Stomach (tissue), 9 donors: ENCODE measurements around the gene C11orf54. TPM values are rescaled to one million over a fixed set of nuclear protein-coding genes. Genes with fewer than 3 reads are reported as not detected.
"Not testable (repeated sequence)": the region's sequence is repeated elsewhere in the genome, so short reads cannot be mapped to it uniquely, and the experiment has no call there.

Experiments
- DNase-seq, 2 donors: peaks; one replicate each; pipeline versions ENCODE4 v3.0.0 to v3.0.0-alpha.2; 2013 to 2019
- H3K27ac ChIP-seq, 5 donors: fragments of 200-600 bp in 4 of 5; sonication (generic) in 4 of 5; one replicate each; pipeline ENCODE4 v1.5.1; 2013 to 2019; ENCODE audit warnings: mild to moderate bottlenecking in 1 of 5, moderate library complexity in 1 of 5
- H3K27me3 ChIP-seq, 3 donors: fragments of 200-600 bp; sonication (generic); one replicate each; pipeline ENCODE4 v1.5.1; 2017 to 2019; ENCODE audit warnings: mixed run types in 1 of 3
- H3K36me3 ChIP-seq, 4 donors: fragments of 200-600 bp; sonication (generic); 1 replicate in 3 of 4; 2 replicates in 1 of 4; pipeline ENCODE4 v1.5.1; 2016 to 2019
- H3K4me1 ChIP-seq, 4 donors: fragments of 200-600 bp; sonication (generic); one replicate each; pipeline ENCODE4 v1.5.1; 2016 to 2019
- H3K4me3 ChIP-seq, 4 donors: fragments of 200-600 bp; sonication (generic) in 3 of 4; one replicate each; pipeline ENCODE4 v1.5.1; 2016 to 2019; ENCODE audit warnings: mild to moderate bottlenecking in 1 of 4
- H3K9me3 ChIP-seq, 4 donors: fragments of 200-600 bp; sonication (generic); one replicate each; pipeline ENCODE4 v1.5.1; 2016 to 2019
- CTCF ChIP-seq, 7 experiments: fragments of 450-650 bp in 4 of 7; fragments of 200-600 bp in 3 of 7; sonication (generic) in 3 of 7; IDR thresholded peaks; one replicate each; pipeline ENCODE4 v1.5.1; 2016 to 2019; ENCODE audit warnings: antibody characterized with exemption in 7 of 7, control low read depth in 2 of 7, mild to moderate bottlenecking in 1 of 7
- EP300 ChIP-seq: sonication (generic); formaldehyde crosslinking; IDR thresholded peaks from one replicate; pipeline ENCODE4 v1.6.1; 2017; ENCODE audit warnings: antibody characterized with exemption
- POLR2A ChIP-seq, 4 donors: fragments of 450-650 bp; IDR thresholded peaks; one replicate each; pipeline ENCODE4 v1.6.1; 2016; ENCODE audit warnings: antibody characterized with exemption in 4 of 4, control low read depth in 2 of 4, mild to moderate bottlenecking in 1 of 4, moderate library complexity in 1 of 4
- POLR2AphosphoS5 ChIP-seq, 3 donors: sonication (generic); formaldehyde crosslinking; IDR thresholded peaks; one replicate each; pipeline ENCODE4 v1.6.1; 2016; ENCODE audit warnings: antibody characterized with exemption in 3 of 3
- WGBS, 5 donors: extraction: QIAGEN DNeasy Blood & Tissue Kit in 3 of 5; methylation state at CpG; one replicate each; pipeline versions ENCODE4 v1.1.5 to v1.1.7; 2013 to 2018; 5-methylcytosine and 5-hydroxymethylcytosine counted together
- intact Hi-C: fragments of 100-400 bp; cut with DNase I; formaldehyde crosslinking; loops from one replicate; pipeline ENCODE4 v1.15.1; 2023; ENCODE audit warnings: low total_unique reads
- polyA plus RNA-seq, 3 donors: library from polyadenylated mRNA; stranded (reverse); fragments of 200-250 nt; gene quantifications; one replicate each; pipeline ENCODE4 v1.2.3, GENCODE V29; 2013
- total RNA-seq, 5 donors: library from RNA; depleted of rRNA; stranded (reverse); fragments of >200 nt; gene quantifications; one replicate each; pipeline versions ENCODE4 v1.1.0 to v1.2.3, GENCODE V29; 2014 to 2016
- donor health status: healthy with polysubstance abuse.
- donor health status: Bipolar disorder and iron deficiency.
- donor health status: healthy.

Gene C11orf54
- total and polyA plus RNA-seq, 8 donors, result 11.5 to 236 (median 27.8) TPM

GRCh38 chr11:93757301-93757700 is 15.8 kb downstream of the C11orf54 start:
- intact Hi-C loops, result no loop called here
- Histone ChIP-seq H3K36me3 (peaks cover 50 to 98% (median 94%) of the 10 kb centered on the region in 4 donors), H3K27me3 (no peaks in the 10 kb centered on the region), H3K4me1 (no peaks in the 10 kb centered on the region), H3K9me3 (no peaks in the 10 kb centered on the region), H3K27ac (no peak overlapping the region), H3K4me3 (no peak overlapping the region)
- 84 to 97% (median 91%) methylated on average over 3 of the region's 3 CpGs for WGBS, 5 donors
- no peak for DNase-seq
- TF ChIP-seq POLR2A (IDR thresholded peaks at IDR 0.05) (no peak), EP300 (no peak), CTCF (IDR thresholded peaks at IDR 0.05) (no peak), POLR2AphosphoS5 (IDR thresholded peaks at IDR 0.05) (no peak)

GRCh38 chr11:93757924-93758865 is 16.7 kb downstream of the C11orf54 start:
- 97 to 99% (median 98%) methylated on average over 15 to 38 of the region's 38 CpGs for WGBS, 5 donors
- no peak for DNase-seq
- TF ChIP-seq POLR2A (IDR thresholded peaks at IDR 0.05), result no peak
- no peak for TF ChIP-seq EP300
- Histone ChIP-seq H3K36me3 (peaks cover 50 to 100% (median 98%) of the 10 kb centered on the region in 4 donors), H3K4me1 (no peaks in the 10 kb centered on the region), H3K27ac (no peak overlapping the region), H3K9me3 (no peaks in the 10 kb centered on the region), H3K4me3 (no peak overlapping the region), H3K27me3 (no peaks in the 10 kb centered on the region)
- intact Hi-C loops, result no loop called here

- H3K4me3 ChIP-seq, H3K9me3 ChIP-seq, intact Hi-C loops, H3K27me3 ChIP-seq, H3K27ac ChIP-seq, H3K4me1 ChIP-seq, DNase-seq: not testable (repeated sequence)
- peaks cover 54 to 100% (median 99%) of the 10 kb centered on the region in 4 donors for H3K36me3 ChIP-seq
- 89 to 94% (median 91%) methylated on average over 4 of the region's 4 CpGs for whole genome bisulfite sequencing, 5 donors
Measured at GRCh38 chr11:93759123-93759522, 17.7 kb downstream of the C11orf54 start.

- Histone ChIP-seq H3K36me3 (peaks cover 38 to 87% (median 82%) of the 10 kb centered on the region in 4 donors), H3K4me1 (peaks cover 0 to 13% (median 1%) of the 10 kb centered on the region in 4 donors), H3K27ac (no peak overlapping the region), H3K9me3 (no peaks in the 10 kb centered on the region), H3K27me3 (no peaks in the 10 kb centered on the region), H3K4me3 (no peak overlapping the region)
- intact Hi-C loops, result no loop called here
- no peak for DNase-seq
- TF ChIP-seq CTCF (IDR thresholded peaks at IDR 0.05) (no peak), POLR2AphosphoS5 (IDR thresholded peaks at IDR 0.05) (no peak), EP300 (no peak), POLR2A (IDR thresholded peaks at IDR 0.05) (no peak)
- WGBS, 5 donors, result 91 to 98% (median 93%) methylated on average over 1 of the region's 1 CpG
Measured at GRCh38 chr11:93761910-93762309, 20.4 kb downstream of the C11orf54 start.

- intact Hi-C loops, result no loop called here
- H3K36me3 ChIP-seq, result peaks cover 8 to 51% (median 46%) of the 10 kb centered on the region in 4 donors
- no peak overlapping the region for H3K27ac ChIP-seq
- 58 to 77% (median 66%) methylated on average over 2 of the region's 2 CpGs for WGBS, 5 donors
- TF ChIP-seq CTCF (IDR thresholded peaks at IDR 0.05) (no peak), POLR2AphosphoS5 (IDR thresholded peaks at IDR 0.05) (no peak), EP300 (no peak), POLR2A (IDR thresholded peaks at IDR 0.05) (no peak)
- no peak overlapping the region for H3K4me3 ChIP-seq
- no peak for DNase-seq
- H3K4me1 ChIP-seq, result peaks cover 0 to 13% (median 1%) of the 10 kb centered on the region in 4 donors
- H3K9me3 ChIP-seq, result no peaks in the 10 kb centered on the region
- H3K27me3 ChIP-seq, result no peaks in the 10 kb centered on the region
Measured at GRCh38 chr11:93765551-93765950, 24.1 kb downstream of the C11orf54 start.
